Retinal pigment epithelial cell (primary cell): ENCODE data around the gene SPTBN5.

Experiments
- DNase-seq: peaks from one replicate; pipeline ENCODE4 v3.0.0-alpha.2; 2010; ENCODE audit warnings: low read depth
- H3K4me3 ChIP-seq: 2 replicates; pipeline ENCODE4 v1.5.1; 2011; ENCODE audit warnings: mild to moderate bottlenecking, low read length, control low read depth, moderate library complexity
- TF ChIP-seq, protein P1 (sequence below): conservative IDR thresholded peaks from 2 replicates; pipeline ENCODE4 v1.5.1; 2011; ENCODE audit warnings: low read depth, low read length, control low read depth, inconsistent platforms

Gene SPTBN5

DNA sequence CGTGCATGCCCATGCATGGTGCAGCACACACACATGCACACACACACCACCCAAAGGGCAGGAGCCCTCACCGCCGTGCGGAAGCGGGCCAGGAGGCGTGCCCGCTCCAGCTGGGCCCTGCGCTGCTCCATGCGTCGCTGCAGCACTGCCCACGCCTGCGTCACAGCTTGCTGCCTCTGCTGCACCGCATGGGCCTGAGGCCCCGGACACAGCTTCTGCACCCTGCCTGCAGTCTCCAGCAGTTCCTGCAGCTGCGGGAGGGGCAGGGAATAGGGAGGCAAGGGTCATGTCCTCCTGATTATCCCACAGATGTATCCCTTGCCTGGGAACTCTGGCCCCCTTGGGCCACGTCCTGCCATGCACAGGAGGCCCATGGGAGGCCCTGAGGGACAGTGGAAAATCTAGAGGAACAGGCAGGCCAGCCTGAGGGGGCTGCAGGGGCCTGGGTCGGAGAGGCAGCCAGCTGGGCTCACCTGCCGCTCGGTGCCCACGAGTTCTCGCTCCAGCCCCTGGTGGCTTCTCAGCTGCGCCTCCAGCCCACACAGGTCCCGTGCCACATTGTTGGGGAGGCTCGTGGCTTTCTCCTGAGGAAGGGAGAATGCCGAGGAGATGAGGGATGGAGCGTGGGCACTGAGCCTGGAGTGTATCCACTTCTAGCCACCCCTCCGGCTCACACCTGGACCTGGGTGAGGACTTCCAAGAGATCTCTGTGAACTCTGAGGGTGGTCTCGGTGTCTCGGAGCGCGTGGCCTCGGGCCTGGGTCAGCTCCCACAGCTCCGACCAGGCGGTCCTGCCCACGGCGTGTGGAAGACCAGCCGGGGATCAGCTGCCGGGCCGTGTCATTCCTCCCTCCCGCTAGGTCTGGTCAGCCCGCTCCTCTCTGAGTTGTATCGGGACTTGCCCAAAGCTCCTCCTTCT, 23.8 kb downstream of the SPTBN5 start:
- DNase-seq: no peak
- TF ChIP-seq, protein P1, sequence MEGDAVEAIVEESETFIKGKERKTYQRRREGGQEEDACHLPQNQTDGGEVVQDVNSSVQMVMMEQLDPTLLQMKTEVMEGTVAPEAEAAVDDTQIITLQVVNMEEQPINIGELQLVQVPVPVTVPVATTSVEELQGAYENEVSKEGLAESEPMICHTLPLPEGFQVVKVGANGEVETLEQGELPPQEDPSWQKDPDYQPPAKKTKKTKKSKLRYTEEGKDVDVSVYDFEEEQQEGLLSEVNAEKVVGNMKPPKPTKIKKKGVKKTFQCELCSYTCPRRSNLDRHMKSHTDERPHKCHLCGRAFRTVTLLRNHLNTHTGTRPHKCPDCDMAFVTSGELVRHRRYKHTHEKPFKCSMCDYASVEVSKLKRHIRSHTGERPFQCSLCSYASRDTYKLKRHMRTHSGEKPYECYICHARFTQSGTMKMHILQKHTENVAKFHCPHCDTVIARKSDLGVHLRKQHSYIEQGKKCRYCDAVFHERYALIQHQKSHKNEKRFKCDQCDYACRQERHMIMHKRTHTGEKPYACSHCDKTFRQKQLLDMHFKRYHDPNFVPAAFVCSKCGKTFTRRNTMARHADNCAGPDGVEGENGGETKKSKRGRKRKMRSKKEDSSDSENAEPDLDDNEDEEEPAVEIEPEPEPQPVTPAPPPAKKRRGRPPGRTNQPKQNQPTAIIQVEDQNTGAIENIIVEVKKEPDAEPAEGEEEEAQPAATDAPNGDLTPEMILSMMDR: no peak
- H3K4me3 ChIP-seq: no peak overlapping the region

GRCh38 chr15:41868321-41868720, 25.5 kb downstream of the SPTBN5 start:
- no peak for DNase-seq
- no peak overlapping the region for H3K4me3 ChIP-seq
- TF ChIP-seq, protein P1: no peak

- no peak overlapping the region for H3K4me3 ChIP-seq
- TF ChIP-seq, protein P1: no peak
- no peak for DNase-seq
Measured at GRCh38 chr15:41866872-41867579, 26.8 kb downstream of the SPTBN5 start.

DNA sequence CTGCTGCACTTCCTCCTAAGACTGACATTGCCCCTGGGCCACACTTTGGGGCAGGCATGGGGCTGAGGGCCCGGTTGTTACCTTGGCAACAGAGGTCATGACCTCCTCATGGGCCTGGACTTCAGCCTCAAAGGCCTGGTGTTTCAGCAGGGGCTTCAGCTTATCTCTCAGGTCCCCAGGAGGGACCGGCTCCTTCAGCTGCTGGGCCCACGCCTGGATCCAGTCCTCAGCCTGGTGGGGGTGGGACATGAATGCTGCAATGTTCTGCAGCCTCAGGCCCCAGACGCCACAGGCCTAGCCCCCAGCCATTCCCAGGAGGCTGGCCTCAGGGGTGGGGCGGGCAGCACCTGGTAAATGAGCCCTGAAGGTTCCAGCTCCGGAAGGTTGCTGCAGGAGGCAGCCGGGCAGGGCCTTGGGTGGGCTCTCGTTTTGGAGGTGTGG, 27.6 kb downstream of the SPTBN5 start:
- no peak for DNase-seq
- no peak overlapping the region for H3K4me3 ChIP-seq
- TF ChIP-seq, protein P1: no peak

DNA sequence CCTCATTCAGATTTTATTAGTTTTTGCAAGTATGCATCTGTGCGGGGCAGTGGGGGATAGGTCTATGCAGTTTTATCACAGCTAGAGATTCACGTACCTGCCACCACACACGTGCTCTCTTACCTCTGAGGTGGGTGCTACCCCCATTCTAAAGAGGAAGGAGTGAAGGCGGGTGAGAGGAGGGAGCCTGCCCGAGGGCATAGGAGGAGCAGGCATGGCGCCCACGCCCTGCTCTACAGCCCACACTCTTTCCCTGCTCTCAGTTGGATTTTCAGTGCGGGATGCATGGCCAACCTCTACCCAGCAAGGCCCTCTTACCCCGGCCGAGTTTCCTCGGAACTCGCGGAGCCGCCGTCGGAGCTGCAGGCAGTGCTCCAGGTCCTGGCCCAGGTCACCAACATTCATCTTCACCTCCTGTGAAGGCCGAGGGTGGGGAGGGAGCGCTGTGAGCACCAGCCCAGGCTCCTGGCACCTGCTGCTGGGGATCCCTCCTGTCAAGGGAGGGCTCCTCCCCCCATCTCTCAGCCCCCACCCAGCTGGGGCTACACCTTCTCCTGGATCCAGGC, 28.3 kb downstream of the SPTBN5 start:
- no peak for DNase-seq
- TF ChIP-seq, protein P1: no peak
- H3K4me3 ChIP-seq: no peak overlapping the region

DNA sequence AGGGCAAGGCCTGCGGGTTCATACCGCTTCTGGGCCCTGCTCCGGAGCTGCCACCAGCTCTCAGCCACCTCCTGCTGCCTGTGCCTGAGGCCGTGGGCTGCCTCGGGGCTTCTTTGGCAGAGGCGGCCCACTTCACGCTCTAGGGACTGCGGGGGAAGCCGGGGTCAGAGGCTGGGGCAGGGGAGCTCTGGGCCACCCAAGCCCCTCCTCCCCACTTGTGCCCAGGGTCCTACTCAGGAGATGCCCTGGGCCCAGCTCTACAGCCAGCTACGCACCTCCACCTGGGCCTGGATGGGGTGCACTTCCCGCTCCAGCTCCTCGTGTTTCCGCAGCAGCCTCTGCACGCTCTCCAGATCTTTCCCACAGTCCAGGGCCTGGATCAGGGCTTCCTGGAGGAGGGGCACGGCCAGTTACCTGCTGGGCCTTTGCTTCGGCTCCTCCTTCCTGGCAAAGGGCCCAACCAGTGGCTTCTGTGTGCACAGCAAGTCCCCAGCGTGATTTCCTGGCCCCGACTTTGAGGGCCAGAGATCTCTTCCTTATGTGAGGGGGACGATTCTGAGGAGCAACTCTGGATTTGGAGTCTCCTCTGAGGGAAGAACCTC, 31.2 kb downstream of the SPTBN5 start:
- TF ChIP-seq, protein P1: no peak
- DNase-seq: no peak

More for the DNA sequence above, 31.2 kb downstream of the SPTBN5 start:
- no peak overlapping the region for H3K4me3 ChIP-seq
